Gastroesophageal sphincter (tissue), 4 donors: ENCODE data around the gene SLCO1C1. TPM values are rescaled to one million over a fixed set of nuclear protein-coding genes. Genes with fewer than 3 reads are reported as not detected.

Source experiments
- ATAC-seq: fragments of 150-250 bp; one replicate; pipeline ENCODE4 v1.9.1; 2016; ENCODE audit warnings: mild to moderate bottlenecking, moderate library complexity
- H3K27ac ChIP-seq, 4 donors: fragments of 200-600 bp; sonication (generic) in 3 of 4; 1 replicate in 3 of 4; 2 replicates in 1 of 4; pipeline ENCODE4 v1.5.1; 2016 to 2019
- H3K27me3 ChIP-seq: fragments of 200-600 bp; sonication (generic); one replicate; pipeline ENCODE4 v1.5.1; 2019
- H3K36me3 ChIP-seq, 2 donors: fragments of 200-600 bp; sonication (generic); one replicate each; pipeline ENCODE4 v1.5.1; 2019; ENCODE audit warnings: control low read depth in 1 of 2
- H3K4me1 ChIP-seq, 3 donors: fragments of 200-600 bp; sonication (generic); 1 replicate in 2 of 3; 2 replicates in 1 of 3; pipeline ENCODE4 v1.5.1; 2016 to 2019; ENCODE audit warnings: control low read depth in 2 of 3
- H3K4me3 ChIP-seq, 2 donors: fragments of 200-600 bp; sonication (generic); one replicate each; pipeline ENCODE4 v1.5.1; 2019; ENCODE audit warnings: mild to moderate bottlenecking in 1 of 2, moderate library complexity in 1 of 2
- H3K9me3 ChIP-seq, 3 donors: fragments of 200-600 bp; sonication (generic); one replicate each; pipeline ENCODE4 v1.5.1; 2017 to 2019; ENCODE audit warnings: control low read depth in 2 of 3
- CTCF ChIP-seq, 4 experiments: fragments of 200-600 bp in 2 of 4; fragments of 450-650 bp in 2 of 4; sonication (generic) in 1 of 4; IDR thresholded peaks; one replicate each; pipeline ENCODE4 v1.5.1; 2017 to 2019; ENCODE audit warnings: antibody characterized with exemption in 4 of 4, mild to moderate bottlenecking in 2 of 4, moderate library complexity in 2 of 4
- EP300 ChIP-seq: sonication (generic); formaldehyde crosslinking; IDR thresholded peaks from one replicate; pipeline ENCODE4 v1.6.1; 2017; ENCODE audit warnings: antibody characterized with exemption, mild to moderate bottlenecking
- POLR2A ChIP-seq, 2 donors: fragments of 450-650 bp; IDR thresholded peaks; one replicate each; pipeline ENCODE4 v1.6.1; 2017; ENCODE audit warnings: antibody characterized with exemption in 2 of 2, mild to moderate bottlenecking in 2 of 2, moderate library complexity in 1 of 2
- POLR2AphosphoS5 ChIP-seq: sonication (generic); formaldehyde crosslinking; IDR thresholded peaks from one replicate; pipeline ENCODE4 v1.6.1; 2017; ENCODE audit warnings: antibody characterized with exemption
- WGBS, 2 donors: methylation state at CpG; one replicate each; pipeline ENCODE4 v1.1.5; 2018; ENCODE audit warnings: low coverage in 1 of 2; 5-methylcytosine and 5-hydroxymethylcytosine counted together
- total RNA-seq, 4 donors: library from RNA; depleted of rRNA; stranded (reverse); fragments of >200 nt; gene quantifications; one replicate each; pipeline ENCODE4 v1.1.0, GENCODE V29; 2016

The SLCO1C1 gene
- total RNA-seq, 4 donors from 2014 or later, result 0.40 to 0.93 (median 0.73) TPM

GRCh38 chr12:20731274-20731673, 36.1 kb downstream of the SLCO1C1 start:
- Histone ChIP-seq H3K27me3 (no peaks in the 10 kb centered on the region), H3K27ac (no peak overlapping the region), H3K36me3 (no peaks in the 10 kb centered on the region), H3K4me3 (no peak overlapping the region), H3K4me1 (no peaks in the 10 kb centered on the region), H3K9me3 (no peaks in the 10 kb centered on the region)
- no peak for TF ChIP-seq POLR2AphosphoS5
- TF ChIP-seq EP300, result no peak
- no peak for TF ChIP-seq POLR2A (IDR thresholded peaks at IDR 0.05)
- TF ChIP-seq CTCF (IDR thresholded peaks at IDR 0.05), result no peak
- WGBS, 2 donors, result 88 to 92% methylated on average over 1 of the region's 1 CpG
- no peak for ATAC-seq

DNA sequence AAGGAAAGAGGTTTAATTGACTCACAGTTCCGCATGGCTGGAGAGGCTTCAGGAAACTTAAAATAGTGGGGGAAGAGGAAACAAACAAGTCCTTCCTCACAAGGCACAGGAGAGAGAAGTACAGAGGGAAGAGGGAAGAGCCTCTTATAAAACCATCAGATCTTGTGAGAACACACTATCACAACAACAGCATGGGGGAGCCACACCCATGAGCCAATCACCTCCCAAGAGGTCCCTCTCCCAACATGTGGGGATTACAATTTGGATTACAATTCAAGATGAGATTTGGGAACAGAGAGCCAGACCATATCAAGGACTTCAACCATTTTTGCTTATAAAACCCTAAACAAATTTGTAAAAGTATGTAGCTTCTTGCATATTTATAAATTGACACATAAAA, 45.8 kb downstream of the SLCO1C1 start:
- Histone ChIP-seq H3K4me3 (no peak overlapping the region), H3K36me3 (no peaks in the 10 kb centered on the region), H3K9me3 (no peaks in the 10 kb centered on the region), H3K27me3 (no peaks in the 10 kb centered on the region), H3K4me1 (no peaks in the 10 kb centered on the region), H3K27ac (no peak overlapping the region)
- TF ChIP-seq POLR2A (IDR thresholded peaks at IDR 0.05) (no peak), POLR2AphosphoS5 (no peak), EP300 (no peak), CTCF (IDR thresholded peaks at IDR 0.05) (no peak)
- ATAC-seq, result no peak
- WGBS, 2 donors, result 88% methylated on average over 1 of the region's 1 CpG; no CpG with 5 or more reads in 1 of the 2 donors

GRCh38 chr12:20748198-20748597, 53.1 kb downstream of the SLCO1C1 start:
- WGBS, 2 donors, result 89 to 100% methylated on average over 1 of the region's 1 CpG
- Histone ChIP-seq H3K27ac (no peak overlapping the region), H3K9me3 (no peaks in the 10 kb centered on the region), H3K36me3 (no peaks in the 10 kb centered on the region), H3K4me1 (no peaks in the 10 kb centered on the region), H3K4me3 (no peak overlapping the region), H3K27me3 (no peaks in the 10 kb centered on the region)
- TF ChIP-seq EP300 (no peak), POLR2A (IDR thresholded peaks at IDR 0.05) (no peak), POLR2AphosphoS5 (no peak), CTCF (IDR thresholded peaks at IDR 0.05) (no peak)
- ATAC-seq, result no peak

DNA sequence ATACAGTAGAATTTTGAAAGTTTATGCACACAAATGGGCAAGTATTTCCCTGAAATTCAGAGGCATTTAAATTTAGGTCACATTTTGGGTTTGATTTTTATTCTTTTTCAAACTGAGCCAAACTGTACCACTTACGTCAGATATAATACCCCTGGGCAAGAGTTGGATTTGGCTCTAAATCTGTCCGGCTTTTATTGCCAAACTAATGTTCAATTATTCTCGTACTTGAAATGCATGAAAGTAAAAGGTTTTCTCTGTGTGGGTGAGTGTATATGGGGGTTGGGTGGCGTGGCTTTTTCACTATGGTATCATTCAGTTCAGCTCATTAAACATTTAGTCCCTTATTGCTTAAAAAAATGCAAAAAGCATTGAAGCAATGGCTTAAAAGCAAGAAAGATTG, 55.9 kb downstream of the SLCO1C1 start:
- H3K4me3 ChIP-seq, result no peak overlapping the region
- H3K27me3 ChIP-seq, result no peaks in the 10 kb centered on the region
- TF ChIP-seq EP300 (no peak), CTCF (IDR thresholded peaks at IDR 0.05) (no peak), POLR2AphosphoS5 (no peak), POLR2A (IDR thresholded peaks at IDR 0.05) (no peak)
- WGBS, 2 donors, result 62 to 83% methylated on average over 3 to 4 of the region's 4 CpGs
- H3K27ac ChIP-seq, result no peak overlapping the region
- no peaks in the 10 kb centered on the region for H3K4me1 ChIP-seq
- no peak for ATAC-seq
- no peaks in the 10 kb centered on the region for H3K9me3 ChIP-seq
- H3K36me3 ChIP-seq, result no peaks in the 10 kb centered on the region

- H3K27ac ChIP-seq, result no peak overlapping the region
- no peak for ATAC-seq
- 90 to 100% methylated on average over 2 to 5 of the region's 20 CpGs for WGBS, 2 donors
Measured at GRCh38 chr12:20777420-20777819, 82.3 kb downstream of the SLCO1C1 start.

More at GRCh38 chr12:20777420-20777819, 82.3 kb downstream of the SLCO1C1 start:
- Histone ChIP-seq H3K27me3 (no peaks in the 10 kb centered on the region), H3K9me3 (peaks cover 0 to 6% (median 0%) of the 10 kb centered on the region in 3 donors), H3K36me3 (no peaks in the 10 kb centered on the region), H3K4me3 (no peak overlapping the region), H3K4me1 (no peaks in the 10 kb centered on the region)
- TF ChIP-seq EP300 (no peak), POLR2AphosphoS5 (no peak), CTCF (IDR thresholded peaks at IDR 0.05) (no peak), POLR2A (IDR thresholded peaks at IDR 0.05) (no peak)
